A549 (cell line): ENCODE results near the gene GIN1.
"Not testable (repeated sequence)": the region's sequence is repeated elsewhere in the genome, so short reads cannot be mapped to it uniquely, and the experiment has no call there.

Experiments
- CTCF ChIP-seq: fragments of >200 bp; sonication (Bioruptor Twin); formaldehyde crosslinking; IDR thresholded peaks from 3 replicates; pipeline ENCODE4 v1.5.1; 2016
- SMC3 ChIP-seq: fragments of >200 bp; sonication (Bioruptor Twin); formaldehyde crosslinking; IDR thresholded peaks from 3 replicates; pipeline ENCODE4 v1.6.1; 2018; ENCODE audit warnings: inconsistent platforms

- TF ChIP-seq CTCF, SMC3: not testable (repeated sequence)
Measured at GRCh38 chr5:103073500-103073899, 46.4 kb downstream of the GIN1 start.
